KOPT-K1 (cell line): ENCODE results near the gene SLFN12.
"Not testable (repeated sequence)": the region's sequence is repeated elsewhere in the genome, so short reads cannot be mapped to it uniquely, and the experiment has no call there.

Source experiments
- H3K27ac ChIP-seq: fragments of 200-600 bp; sonication (generic); 2 replicates; pipeline ENCODE4 v1.5.1; 2016; ENCODE audit warnings: antibody characterized with exemption, mild to moderate bottlenecking, low read depth, low read length; ENCODE audit not compliant: poor library complexity, severe bottlenecking
- H3K36me3 ChIP-seq: fragments of 200-600 bp; sonication (generic); 2 replicates; pipeline ENCODE4 v1.5.1; 2017; ENCODE audit warnings: antibody characterized with exemption, mild to moderate bottlenecking, low read length, moderate library complexity; ENCODE audit not compliant: insufficient read depth
- H3K9me3 ChIP-seq: fragments of 200-600 bp; sonication (generic); 2 replicates; pipeline ENCODE4 v1.5.1; 2017; ENCODE audit warnings: antibody characterized with exemption, low read length, mild to moderate bottlenecking; ENCODE audit not compliant: insufficient read depth, poor library complexity, severe bottlenecking

Gene SLFN12

GRCh38 chr17:35432176-35433074 is at the start of gene SLFN12:
SLFN12 (minus strand) TSS chr17:35432500; CDS start chr17:35423028, 9,472 bp downstream.
- no peaks in the 10 kb centered on the region for H3K9me3 ChIP-seq
- H3K36me3 ChIP-seq: no peaks in the 10 kb centered on the region
- peak within 1 kb of the TSS; percentile 66 for H3K27ac ChIP-seq

- Histone ChIP-seq H3K27ac (no peak overlapping the region), H3K36me3 (peaks cover 73% of the 10 kb centered on the region), H3K9me3 (peaks cover 31% of the 10 kb centered on the region)
These were observed 47.0 kb upstream of the SLFN12 start for GRCh38 chr17:35479271-35479670.

GRCh38 chr17:35477248-35477647 is 44.9 kb upstream of the SLFN12 start:
- Histone ChIP-seq H3K36me3 (peaks cover 65% of the 10 kb centered on the region), H3K9me3 (peaks cover 21% of the 10 kb centered on the region), H3K27ac (no peak overlapping the region)

GRCh38 chr17:35476283-35476820 is 44.1 kb upstream of the SLFN12 start:
- Histone ChIP-seq H3K9me3 (peaks cover 21% of the 10 kb centered on the region), H3K27ac (no peak overlapping the region), H3K36me3 (peaks cover 64% of the 10 kb centered on the region)

- Histone ChIP-seq H3K27ac (peak overlapping the region; percentile 52), H3K9me3 (no peaks in the 10 kb centered on the region), H3K36me3 (peaks cover 9% of the 10 kb centered on the region)
These were observed 36.2 kb upstream of the SLFN12 start for GRCh38 chr17:35468475-35468874.

- 0 out of 2 replicates have a peak, but pooled peaks cover 5% of the 10 kb centered on the region for H3K36me3 ChIP-seq
- no peaks in the 10 kb centered on the region for H3K9me3 ChIP-seq
- H3K27ac ChIP-seq: peak overlapping the region; percentile 52
These were observed 35.5 kb upstream of the SLFN12 start for GRCh38 chr17:35467824-35468223.

- Histone ChIP-seq H3K9me3 (no peaks in the 10 kb centered on the region), H3K36me3 (peaks cover 10% of the 10 kb centered on the region; the same call in 1 of the 2 replicates), H3K27ac (no peak overlapping the region)
These were observed 28.1 kb upstream of the SLFN12 start for GRCh38 chr17:35460354-35460851.

- H3K36me3 ChIP-seq, H3K27ac ChIP-seq, H3K9me3 ChIP-seq: not testable (repeated sequence)
These were observed 21.7 kb upstream of the SLFN12 start for GRCh38 chr17:35454035-35454434.

GRCh38 chr17:35453171-35453570 is 20.9 kb upstream of the SLFN12 start:
- Histone ChIP-seq H3K36me3 (0 out of 2 replicates have a peak, but pooled peaks cover 4% of the 10 kb centered on the region), H3K27ac (no peak overlapping the region), H3K9me3 (no peaks in the 10 kb centered on the region)

GRCh38 chr17:35449371-35449931 is 17.2 kb upstream of the SLFN12 start:
- H3K36me3 ChIP-seq: no peaks in the 10 kb centered on the region
- H3K27ac ChIP-seq: no peak overlapping the region
- no peaks in the 10 kb centered on the region for H3K9me3 ChIP-seq

- no peak overlapping the region for H3K27ac ChIP-seq
These were observed 16.6 kb upstream of the SLFN12 start for GRCh38 chr17:35448899-35449227.

GRCh38 chr17:35448214-35448898 is 16.1 kb upstream of the SLFN12 start, which contains the start of gene SLFN13:
SLFN13 (minus strand) TSS chr17:35448766; CDS start chr17:35445680, 3,086 bp downstream.
- Histone ChIP-seq H3K36me3 (no peaks in the 10 kb centered on the region), H3K9me3 (no peaks in the 10 kb centered on the region), H3K27ac (peak within 1 kb of the TSS; percentile 57)

More at GRCh38 chr17:35448899-35449227, 16.6 kb upstream of the SLFN12 start:
- Histone ChIP-seq H3K36me3 (no peaks in the 10 kb centered on the region), H3K9me3 (no peaks in the 10 kb centered on the region)

- H3K27ac ChIP-seq: no peak overlapping the region
- H3K36me3 ChIP-seq: no peaks in the 10 kb centered on the region
- H3K9me3 ChIP-seq: no peaks in the 10 kb centered on the region
These were observed 15.2 kb upstream of the SLFN12 start for GRCh38 chr17:35447499-35447898.

GRCh38 chr17:35438433-35438832 is 6.1 kb upstream of the SLFN12 start:
- Histone ChIP-seq H3K36me3 (no peaks in the 10 kb centered on the region), H3K27ac (no peak overlapping the region), H3K9me3 (no peaks in the 10 kb centered on the region)
